Activated T-helper 1 cell treated with Interleukin-2 at 50 U/mL for 16 hours (primary cell): Measurements from ENCODE around the gene MAPRE2.
"Not testable (repeated sequence)": the region's sequence is repeated elsewhere in the genome, so short reads cannot be mapped to it uniquely, and the experiment has no call there.

ENCODE experiments used
- DNase-seq: peaks from one replicate; pipeline ENCODE4 v3.0.0-alpha.2; 2020; ENCODE audit warnings: low read depth

MAPRE2 gene

DNA sequence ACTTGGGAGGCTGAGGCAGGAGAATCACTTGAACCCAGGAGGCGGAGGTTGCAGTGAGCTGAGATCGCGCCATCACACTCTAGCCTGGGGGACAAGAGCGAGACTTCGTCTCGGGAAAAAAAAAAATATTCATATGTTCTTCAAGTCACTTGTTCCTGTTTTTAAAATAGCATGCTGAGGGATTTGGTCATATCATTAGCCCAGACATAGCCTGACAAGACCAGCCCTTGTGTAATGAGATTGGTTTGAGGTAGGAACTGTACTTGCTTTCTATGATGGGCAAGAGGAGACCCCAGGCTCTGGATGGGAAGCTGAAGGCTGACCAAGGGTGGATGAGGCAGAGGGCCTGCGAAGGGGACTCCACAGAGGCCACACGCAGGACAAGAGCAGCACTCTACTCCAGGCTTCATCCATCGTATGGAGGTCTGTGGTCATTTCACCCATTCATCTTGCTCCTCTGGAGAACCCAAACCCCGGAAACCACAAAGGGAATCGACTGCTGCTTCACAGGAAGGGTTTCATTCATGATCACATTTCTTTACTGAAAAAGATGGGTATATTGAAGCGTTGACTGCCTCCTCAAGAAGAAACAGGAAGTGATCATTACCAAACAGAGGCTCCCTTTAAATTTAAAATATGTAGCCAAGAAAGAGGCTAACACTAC lies 112.5 kb downstream of the MAPRE2 start:
- no peak for DNase-seq

DNA sequence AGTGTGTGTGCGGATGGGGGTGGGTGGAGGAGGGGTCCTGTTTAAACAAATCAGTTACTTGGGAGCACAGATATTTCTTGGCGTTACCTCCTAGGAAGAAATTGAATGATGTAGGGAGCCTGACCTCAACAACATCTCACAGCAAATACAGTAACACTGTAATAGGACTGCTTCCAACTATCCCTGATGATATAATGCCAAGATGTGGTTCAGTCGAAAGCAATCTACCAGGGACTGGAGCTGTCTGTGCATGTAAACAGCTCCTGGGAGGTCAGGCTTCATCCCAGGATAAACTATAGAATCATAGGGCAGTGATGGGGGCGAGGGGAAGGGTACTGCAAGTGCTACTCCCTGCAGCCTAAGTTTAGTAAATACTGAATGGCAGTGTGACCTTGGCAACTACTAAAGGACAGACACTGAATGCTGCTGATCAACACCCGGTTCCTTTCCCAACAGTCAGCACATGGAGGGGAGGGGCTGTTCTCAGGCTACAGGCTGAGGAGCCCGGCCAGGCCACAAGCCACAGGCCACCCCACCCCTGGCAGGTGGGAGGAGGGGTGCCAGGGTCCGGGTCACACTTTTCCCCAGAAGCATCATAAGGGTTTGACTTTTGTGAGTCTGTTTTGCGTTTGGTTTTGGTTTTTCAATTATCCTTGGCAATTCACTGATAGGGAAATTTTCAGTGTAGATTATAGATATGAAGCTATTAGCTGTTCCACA lies 114.3 kb downstream of the MAPRE2 start:
- no peak for DNase-seq

- DNase-seq: no peak
These were observed 116.0 kb downstream of the MAPRE2 start for GRCh38 chr18:35157181-35157580.

- no peak for DNase-seq
These were observed 117.7 kb downstream of the MAPRE2 start for GRCh38 chr18:35158728-35159450.

DNA sequence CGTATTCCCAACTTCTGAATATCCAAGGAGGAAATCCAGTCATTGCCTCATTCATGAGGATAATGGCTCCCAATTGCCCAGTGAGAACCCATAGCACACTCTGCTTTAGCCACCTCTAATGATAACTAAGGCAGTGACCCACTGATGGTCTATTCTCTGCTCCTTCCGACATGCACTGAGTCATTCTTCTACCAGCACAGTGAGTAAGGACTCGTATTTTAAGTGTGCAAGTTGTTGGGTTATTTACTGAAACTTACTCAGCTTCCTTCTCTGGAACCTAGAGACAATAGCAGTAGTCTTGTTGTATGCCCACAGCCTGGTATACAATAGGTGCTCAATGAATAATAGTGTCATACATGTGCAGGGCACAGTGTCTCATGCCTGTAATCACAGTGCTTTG lies 118.6 kb downstream of the MAPRE2 start:
- no peak for DNase-seq

DNA sequence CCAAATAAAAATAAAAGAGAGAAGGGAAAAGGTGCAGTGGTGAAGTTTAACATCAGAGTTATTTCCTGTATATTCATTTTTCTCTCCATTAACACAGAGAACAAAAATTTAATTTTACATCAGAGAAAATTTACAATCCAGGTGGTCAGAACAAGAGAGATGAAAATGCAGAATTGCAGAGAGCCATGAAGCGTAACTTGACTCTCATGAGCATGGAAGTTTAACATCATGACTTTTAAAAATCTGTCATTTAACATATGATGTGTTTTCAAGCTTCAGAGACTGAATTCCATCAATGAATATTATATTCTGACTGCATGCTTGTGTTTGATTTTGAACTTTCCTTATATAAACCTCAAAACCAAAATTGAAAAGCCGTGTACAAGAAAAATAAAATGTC lies 120.3 kb downstream of the MAPRE2 start:
- no peak for DNase-seq

DNA sequence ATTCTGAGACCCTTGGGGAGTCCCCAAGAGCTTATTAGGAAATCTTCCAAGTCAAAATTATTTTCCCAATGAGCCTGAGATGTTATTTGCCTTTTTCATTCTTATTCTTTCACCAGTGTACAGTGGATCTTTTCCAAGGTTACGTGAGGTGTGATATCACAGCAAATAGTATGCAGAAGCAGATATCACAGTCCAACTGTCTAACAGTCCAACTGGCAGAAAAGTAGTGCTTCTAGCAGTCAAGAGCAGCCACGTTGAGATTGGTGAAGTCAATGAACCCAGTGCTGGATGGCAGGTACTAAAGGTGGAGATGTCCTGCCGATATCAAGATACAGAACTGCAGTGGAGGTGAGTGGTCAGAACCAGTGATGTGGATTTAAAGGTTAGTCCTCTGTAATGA lies 120.7 kb downstream of the MAPRE2 start:
- no peak for DNase-seq

DNA sequence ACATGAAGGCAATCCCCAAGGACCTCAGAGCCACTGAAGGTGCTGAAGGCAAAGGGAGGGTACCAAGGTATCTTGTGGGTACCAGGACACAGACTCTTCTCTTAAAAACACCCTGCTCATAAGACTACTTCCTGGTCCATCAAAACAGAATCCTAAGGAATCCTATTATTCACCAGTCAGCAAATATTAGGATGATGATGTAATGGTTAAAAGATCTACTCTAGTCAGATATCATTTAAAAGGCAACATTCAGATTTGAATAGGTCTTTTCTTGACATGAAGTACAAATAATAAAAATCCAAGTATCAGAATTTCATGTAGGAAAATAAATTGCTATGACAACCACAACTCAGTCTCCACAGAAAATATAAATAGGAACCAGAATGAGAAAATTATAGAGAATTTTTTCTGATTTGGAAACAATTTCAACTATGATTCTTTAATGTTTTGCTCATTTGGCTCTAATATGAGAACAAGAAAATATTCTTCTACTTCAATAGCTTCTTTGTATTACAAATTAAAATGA lies 121.9 kb downstream of the MAPRE2 start:
- DNase-seq: no peak

- DNase-seq: no peak
These were observed 122.5 kb downstream of the MAPRE2 start for GRCh38 chr18:35163721-35164120.

GRCh38 chr18:35164133-35164532 lies 122.9 kb downstream of the MAPRE2 start:
- DNase-seq: no peak

GRCh38 chr18:35167332-35167731 lies 126.1 kb downstream of the MAPRE2 start:
- no peak for DNase-seq

DNA sequence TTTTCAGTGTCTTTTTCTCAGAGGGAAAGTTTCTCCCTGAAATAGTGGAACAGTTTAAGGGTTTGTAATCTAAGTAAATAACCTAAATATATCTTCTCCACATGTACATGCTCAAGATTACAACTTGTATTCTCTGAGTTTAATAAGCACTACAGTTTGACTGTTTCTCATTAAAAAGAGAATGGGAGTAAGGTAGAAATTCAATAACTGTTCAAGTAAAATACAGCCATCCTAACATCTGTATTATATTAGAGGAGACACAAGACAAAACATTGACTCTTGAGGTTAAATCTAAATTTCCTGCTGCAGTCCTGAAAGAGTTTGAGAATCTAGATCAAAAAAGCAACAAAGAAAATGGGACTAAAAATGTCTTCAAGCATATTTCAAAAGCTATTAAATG lies 126.6 kb downstream of the MAPRE2 start:
- no peak for DNase-seq

DNA sequence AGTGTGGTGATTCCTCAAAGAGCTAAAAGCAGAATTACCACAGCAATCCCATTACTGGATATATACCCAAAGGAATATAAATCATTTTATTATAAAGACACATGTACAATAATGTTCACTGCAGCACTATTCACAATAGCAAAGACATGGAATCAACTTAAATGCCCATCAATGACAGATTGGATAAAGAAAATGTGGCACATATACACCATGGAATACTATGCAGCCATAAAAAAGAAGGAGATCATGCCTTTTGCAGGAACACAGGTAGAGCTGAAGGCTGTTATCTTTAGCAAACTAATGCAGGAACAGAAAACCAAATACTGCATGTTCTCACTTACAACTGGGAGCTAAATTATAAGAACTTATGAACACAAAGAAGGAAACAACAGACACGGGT lies 129.1 kb downstream of the MAPRE2 start:
- not testable (repeated sequence) for DNase-seq

GRCh38 chr18:35171315-35171987 lies 130.2 kb downstream of the MAPRE2 start:
- DNase-seq: no peak

DNA sequence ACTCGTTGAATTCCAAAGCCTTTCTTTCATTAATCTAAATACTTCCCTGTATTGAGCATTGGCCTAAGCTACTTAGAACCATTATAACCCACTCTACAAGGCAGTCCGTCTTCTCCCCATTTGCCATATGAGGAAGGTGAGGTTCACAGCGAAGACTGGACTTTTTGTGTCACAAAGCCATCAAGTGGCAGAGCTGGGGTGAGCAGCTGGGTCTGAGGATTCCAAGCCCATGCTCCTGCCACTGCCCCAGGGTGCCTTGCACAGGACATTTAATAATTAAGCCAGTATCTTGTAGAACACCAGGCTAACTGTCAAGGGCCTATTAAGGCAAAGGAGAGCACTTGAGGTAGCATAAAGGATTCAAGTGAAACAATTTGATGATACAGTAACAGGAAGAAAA lies 130.8 kb downstream of the MAPRE2 start:
- DNase-seq: no peak

DNA sequence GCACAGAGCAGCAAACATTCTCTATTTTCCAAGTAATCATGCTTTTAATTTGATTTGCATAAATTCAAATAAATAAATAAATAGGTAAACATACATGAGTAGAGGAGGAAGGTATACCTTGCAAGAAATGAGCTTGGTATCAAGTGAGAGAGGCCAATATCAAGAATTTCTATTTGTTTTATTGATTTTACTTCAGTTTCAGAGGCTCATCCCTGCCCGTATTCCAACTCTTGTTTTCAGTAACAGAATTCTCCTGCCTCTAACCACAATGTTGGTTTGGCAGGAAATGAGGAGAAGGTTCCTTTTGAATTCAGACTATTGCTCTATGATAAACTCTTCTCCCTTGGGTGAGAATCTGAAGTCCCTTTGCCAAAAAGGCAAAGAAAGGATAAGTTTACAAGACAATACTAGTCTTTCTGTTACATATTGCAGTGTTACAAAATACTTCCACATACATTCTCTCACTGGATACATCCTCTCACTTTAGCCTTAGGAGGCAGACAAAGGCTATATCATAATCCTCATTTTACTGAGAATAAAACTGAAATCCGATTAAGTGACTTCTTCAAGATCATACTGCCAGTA lies 131.3 kb downstream of the MAPRE2 start:
- no peak for DNase-seq

DNA sequence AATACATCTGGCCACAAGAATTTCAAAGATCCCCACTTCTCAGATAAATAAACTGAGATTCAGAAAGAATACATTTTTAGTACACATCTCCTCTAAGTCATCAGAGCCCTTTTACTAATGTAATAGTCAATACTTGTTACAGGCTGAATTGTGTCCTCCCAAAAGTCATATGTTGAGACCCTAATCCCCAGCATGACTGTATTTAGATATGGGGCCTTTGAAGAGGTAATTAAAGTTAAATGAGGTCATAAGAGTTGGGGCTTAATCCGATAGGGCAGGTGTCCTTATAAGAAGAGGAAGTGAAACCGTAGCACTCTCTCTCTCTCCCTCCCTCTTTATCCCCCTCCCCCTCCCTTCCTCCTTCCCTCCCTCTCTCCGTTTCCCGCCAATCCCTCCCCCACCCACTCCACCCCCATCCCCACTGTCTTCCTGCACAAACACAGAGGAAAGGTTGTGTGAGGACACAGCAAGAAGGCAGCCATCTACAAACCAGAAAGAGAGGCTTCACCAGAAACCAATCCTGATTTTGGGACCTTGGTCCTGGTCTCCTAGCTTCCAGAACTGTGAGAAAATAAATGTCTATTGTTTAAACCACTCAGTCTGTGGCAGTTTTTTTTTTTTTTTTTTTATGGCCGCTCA lies 133.0 kb downstream of the MAPRE2 start:
- no peak for DNase-seq

- DNase-seq: no peak
These were observed 133.5 kb downstream of the MAPRE2 start for GRCh38 chr18:35174745-35175144.

DNA sequence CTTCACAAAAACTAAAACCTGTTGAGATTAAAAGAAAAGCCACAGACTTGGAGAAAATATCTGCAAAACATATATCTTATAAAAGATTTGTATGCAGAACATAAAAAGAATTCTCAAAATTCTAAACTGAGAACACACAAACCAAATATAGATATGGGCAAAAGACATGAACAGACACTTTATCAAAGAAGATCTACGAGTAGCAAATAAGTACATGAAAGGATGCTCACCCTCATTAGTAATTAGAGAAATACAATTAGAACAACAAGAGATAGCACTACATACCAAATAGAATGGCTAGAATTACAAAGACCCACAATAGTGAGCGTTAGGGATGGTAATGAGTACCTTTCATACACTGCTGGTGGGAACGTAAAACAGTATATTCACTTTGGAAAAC lies 135.7 kb downstream of the MAPRE2 start:
- DNase-seq: no peak

- no peak for DNase-seq
These were observed 137.0 kb downstream of the MAPRE2 start for GRCh38 chr18:35178260-35178659.

- DNase-seq: no peak
These were observed 138.7 kb downstream of the MAPRE2 start for GRCh38 chr18:35179906-35180305.

DNA sequence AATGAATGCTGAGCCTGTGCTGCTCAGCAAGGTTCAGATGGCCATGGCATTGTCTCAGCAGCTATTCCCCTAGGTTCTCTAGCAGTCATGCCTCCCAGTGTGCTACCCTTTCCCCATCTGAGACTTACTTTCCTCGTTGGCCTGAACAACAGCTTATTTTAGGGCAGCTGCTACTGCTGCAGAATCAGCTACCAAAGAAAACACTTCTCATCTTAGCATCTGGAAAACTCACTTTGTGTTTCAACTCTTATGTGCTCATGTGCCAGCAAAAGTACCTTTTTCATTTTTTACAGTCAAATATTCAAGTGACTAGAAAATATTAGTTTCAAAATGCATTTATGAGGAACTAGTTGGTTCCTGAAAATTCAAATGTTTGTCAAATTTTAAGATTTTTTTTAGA lies 139.2 kb downstream of the MAPRE2 start:
- no peak for DNase-seq
